Pancreas (tissue), 10 donors: ENCODE results near the gene NDFIP2. TPM values are rescaled to one million over a fixed set of nuclear protein-coding genes. Genes with fewer than 3 reads are reported as not detected.

Source experiments
- ATAC-seq, 4 donors: fragments of 200-7000 bp; cut with Tn5 transposase; one replicate each; pipeline versions ENCODE4 v1.8.0 to v1.9.1; 2020; ENCODE audit warnings: mild to moderate bottlenecking in 4 of 4, moderate library complexity in 4 of 4
- DNase-seq, 6 donors: peaks; one replicate each; pipeline ENCODE4 v3.0.0-alpha.2; 2020
- FAIRE-seq: peaks from 2 replicates; lab custom pipeline; 2012; peaks lifted over from hg19 to GRCh38; lab: Jason Lieb, UNC
- H3K27ac ChIP-seq, 4 donors: fragments of 200-600 bp; sonication (generic); 1 replicate in 3 of 4; 2 replicates in 1 of 4; pipeline versions ENCODE4 v1.5.0 to v1.8.0; 2020
- H3K27me3 ChIP-seq, 4 donors: fragments of 200-600 bp; one replicate each; pipeline ENCODE4 v1.8.0; 2021
- H3K36me3 ChIP-seq, 3 donors: fragments of 200-600 bp; sonication (generic) in 1 of 3; one replicate each; pipeline versions ENCODE4 v1.5.0 to v1.8.0; 2020 to 2021
- H3K4me1 ChIP-seq, 3 donors: fragments of 200-600 bp; one replicate each; pipeline ENCODE4 v1.8.0; 2021
- H3K4me3 ChIP-seq, 4 donors: fragments of 200-600 bp; sonication (generic) in 2 of 4; one replicate each; pipeline versions ENCODE4 v1.5.0 to v1.8.0; 2020 to 2021
- H3K9me3 ChIP-seq, 4 donors: fragments of 200-600 bp; one replicate each; pipeline ENCODE4 v1.8.0; 2021
- CTCF ChIP-seq, 4 donors: fragments of 200-600 bp; sonication (generic) in 3 of 4; IDR thresholded peaks; one replicate each; pipeline versions ENCODE4 v1.5.0 to v1.8.0; 2021; ENCODE audit warnings: antibody characterized with exemption in 4 of 4
- WGBS, 2 donors: extraction: QIAGEN DNeasy Blood & Tissue Kit; methylation state at CpG; one replicate each; pipeline ENCODE4 v1.1.7; 2013; 5-methylcytosine and 5-hydroxymethylcytosine counted together
- intact Hi-C, 3 donors: fragments of 100-400 bp; cut with DNase I; formaldehyde crosslinking; loops; one replicate each; pipeline versions ENCODE4 v1.11.1 to v1.14.2; 2022
- polyA plus RNA-seq, 2 donors: library from polyadenylated mRNA; stranded (reverse); fragments of 200-250 nt; gene quantifications; one replicate each; pipeline ENCODE4 v1.2.3, GENCODE V29; 2013
- total RNA-seq, 6 donors: library from RNA; stranded (reverse); fragmentation: NEBNext Ultra II Directional in 4 of 6; extraction: Animal tissue kit (Norgen Biotek cat#: 25700) in 4 of 6; gene quantifications; one replicate each; pipeline versions ENCODE4 v1.2.1 to v1.2.4, GENCODE V29; 2021 to 2023
- donor health status: healthy with polysubstance abuse.
- donor health status: DM: no; HTN: no; CAD: no; lungs with moderate emphysema.
- donor health status: DM: no; HTN: no; CAD: no.
- donor health status: control.
- donor health status: control.
- donor health status: Bipolar disorder and iron deficiency.
- donor health status: DM: yes; HTN: yes; CAD: no.
- donor health status: DM: no; HTN: no; CAD: no.
- donor health status: DM: no; HTN: no; CAD: no.
- donor health status: DM: yes; HTN: yes; CAD: no.

Gene NDFIP2
- total and polyA plus RNA-seq, 8 donors = 6.3 to 35.0 (median 21.9) TPM

GRCh38 chr13:79530270-79530669 lies 49.3 kb downstream of the NDFIP2 start:
- no peak for TF ChIP-seq CTCF (IDR thresholded peaks at IDR 0.05)
- H3K4me1 ChIP-seq = no peaks in the 10 kb centered on the region
- H3K36me3 ChIP-seq = no peaks in the 10 kb centered on the region
- no peaks in the 10 kb centered on the region for H3K27me3 ChIP-seq
- ATAC-seq (no peak), FAIRE-seq (no peak), DNase-seq (no peak)
- intact Hi-C loops = loop anchor here in 1 of 3 donors (10.0 kb wide), 1 partner anchor 115 kb away; no protein-coding TSS in a partner anchor
- H3K4me3 ChIP-seq = no peak overlapping the region
- 65 to 66% methylated on average over 2 of the region's 2 CpGs for WGBS, 2 donors
- H3K27ac ChIP-seq = no peak overlapping the region
- no peaks in the 10 kb centered on the region for H3K9me3 ChIP-seq

GRCh38 chr13:79531542-79532254 lies 50.7 kb downstream of the NDFIP2 start:
- no peak for TF ChIP-seq CTCF (IDR thresholded peaks at IDR 0.05)
- intact Hi-C loops = loop anchor here in 1 of 3 donors (10.0 kb wide), 1 partner anchor 117 kb away; no protein-coding TSS in a partner anchor
- no peak for DNase-seq
- 91 to 92% methylated on average over 7 of the region's 7 CpGs for WGBS, 2 donors
- H3K27ac ChIP-seq = no peak overlapping the region
- H3K4me1 ChIP-seq = no peaks in the 10 kb centered on the region
- no peak for FAIRE-seq
- no peaks in the 10 kb centered on the region for H3K27me3 ChIP-seq
- no peaks in the 10 kb centered on the region for H3K9me3 ChIP-seq
- H3K36me3 ChIP-seq = no peaks in the 10 kb centered on the region
- no peak overlapping the region for H3K4me3 ChIP-seq
- ATAC-seq = no peak

- no peaks in the 10 kb centered on the region for H3K36me3 ChIP-seq
- WGBS, 2 donors = 52 to 61% methylated on average over 2 of the region's 2 CpGs
- H3K4me1 ChIP-seq = no peaks in the 10 kb centered on the region
- no peak overlapping the region for H3K4me3 ChIP-seq
- intact Hi-C loops = loop anchor here in 1 of 3 donors (10.0 kb wide), 1 partner anchor 118 kb away; no protein-coding TSS in a partner anchor
- no peaks in the 10 kb centered on the region for H3K9me3 ChIP-seq
- DNase-seq (no peak), FAIRE-seq (no peak), ATAC-seq (no peak)
- no peak overlapping the region for H3K27ac ChIP-seq
- TF ChIP-seq CTCF (IDR thresholded peaks at IDR 0.05) = no peak
- H3K27me3 ChIP-seq = no peaks in the 10 kb centered on the region
Observed at GRCh38 chr13:79532576-79532975, 51.6 kb downstream of the NDFIP2 start.

DNA sequence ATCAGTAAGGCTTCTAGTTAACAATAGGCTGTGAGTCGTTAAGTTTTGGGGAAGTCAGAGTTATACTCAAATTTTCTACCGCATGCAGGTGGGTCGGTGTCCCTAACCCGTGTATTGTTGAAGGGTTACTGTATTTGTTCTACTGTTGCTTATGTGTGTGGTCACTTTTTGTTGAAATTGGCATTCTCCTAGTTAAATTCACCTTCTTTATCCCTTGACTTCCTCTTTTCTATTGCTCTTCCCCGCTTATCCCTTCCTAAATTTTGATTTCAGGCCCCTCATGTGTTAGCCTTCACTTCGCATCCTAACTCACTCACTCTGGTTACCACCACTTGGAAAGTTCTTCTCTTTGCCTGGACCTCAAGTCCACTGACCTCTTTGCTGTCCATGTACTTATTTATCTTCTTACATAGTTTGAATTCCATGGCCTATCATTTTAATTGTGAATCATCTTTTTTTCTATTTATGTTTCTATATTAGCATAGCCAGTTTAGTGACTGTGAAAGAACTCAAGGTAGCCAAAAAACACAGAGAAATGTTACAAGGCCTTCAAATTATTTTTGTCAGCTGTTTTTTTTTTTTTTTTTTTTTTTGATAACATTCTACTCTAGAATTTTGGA lies 52.9 kb downstream of the NDFIP2 start:
- Histone ChIP-seq H3K36me3 (no peaks in the 10 kb centered on the region), H3K4me1 (no peaks in the 10 kb centered on the region), H3K4me3 (no peak overlapping the region), H3K27me3 (no peaks in the 10 kb centered on the region), H3K9me3 (no peaks in the 10 kb centered on the region), H3K27ac (no peak overlapping the region)
- no peak for TF ChIP-seq CTCF (IDR thresholded peaks at IDR 0.05)
- FAIRE-seq (no peak), ATAC-seq (no peak), DNase-seq (no peak)
- WGBS, 2 donors = 93 to 96% methylated on average over 6 of the region's 6 CpGs
- intact Hi-C loops = loop anchor here in 1 of 3 donors (10.0 kb wide), 1 partner anchor 119 kb away; no protein-coding TSS in a partner anchor
